Activated CD4-positive, alpha-beta memory T cell treated with anti-CD3 and anti-CD28 coated beads, Interleukin-2, amount 10 ng/mL, durations not matched to agents 7 days and 5 days (primary cell): ENCODE results near the gene C3orf18. TPM values are rescaled to one million over a fixed set of nuclear protein-coding genes. Genes with fewer than 3 reads are reported as not detected.

Experiments
- CTCF ChIA-PET: fragments of 350-600 bp; sonication (Branson Sonifier 250); formaldehyde crosslinking; loops from one replicate; lab custom pipeline; 2021; ENCODE audit warnings: antibody characterized with exemption, inconsistent platforms; lab: Charles Lee
- POLR2A ChIA-PET: fragments of 350-600 bp; sonication (Branson Sonifier 250); formaldehyde crosslinking; loops from one replicate; lab custom pipeline; 2021; ENCODE audit warnings: antibody characterized with exemption; lab: Charles Lee
- DNase-seq: peaks from one replicate; pipeline ENCODE4 v3.0.0-alpha.2; 2020
- H3K27ac Mint-ChIP-seq: one replicate; pipeline ENCODE4 v1.8.0; 2021; ENCODE audit warnings: mild to moderate bottlenecking, mixed read lengths
- H3K27me3 Mint-ChIP-seq: one replicate; pipeline ENCODE4 v1.8.0; 2021; ENCODE audit warnings: mixed read lengths
- H3K36me3 Mint-ChIP-seq: one replicate; pipeline ENCODE4 v1.8.0; 2021; ENCODE audit warnings: low read depth, mixed read lengths
- H3K4me1 Mint-ChIP-seq: one replicate; pipeline ENCODE4 v1.8.0; 2021; ENCODE audit warnings: mixed read lengths
- H3K4me3 Mint-ChIP-seq: one replicate; pipeline ENCODE4 v1.8.0; 2021; ENCODE audit warnings: mild to moderate bottlenecking, mixed read lengths
- H3K9me3 Mint-ChIP-seq: one replicate; pipeline ENCODE4 v1.8.0; 2021; ENCODE audit warnings: mixed read lengths
- total RNA-seq, 2 experiments: library from RNA; stranded (reverse); gene quantifications; one replicate each; pipeline ENCODE4 v1.2.3, GENCODE V29; 2021

The C3orf18 gene
- total RNA-seq, 2 experiments from 2014 or later = 14.6 to 17.5 TPM

- Mint-ChIP-seq H3K36me3 (peaks cover 3% of the 10 kb centered on the region), H3K4me3 (no peak overlapping the region), H3K4me1 (peaks cover 36% of the 10 kb centered on the region), H3K27ac (no peak overlapping the region), H3K9me3 (no peaks in the 10 kb centered on the region), H3K27me3 (no peaks in the 10 kb centered on the region)
- ChIA-PET POLR2A (interaction anchor here (1.5 to 37.3 kb wide), 2 partner anchors 15 to 49 kb away, joined by 4 to 4963 read pairs; partner anchors contain the start of genes CISH and MAPKAPK3), CTCF (no interaction called here)
- no peak for DNase-seq
Measured at GRCh38 chr3:50563867-50564266, 3.7 kb downstream of the C3orf18 start.

DNA sequence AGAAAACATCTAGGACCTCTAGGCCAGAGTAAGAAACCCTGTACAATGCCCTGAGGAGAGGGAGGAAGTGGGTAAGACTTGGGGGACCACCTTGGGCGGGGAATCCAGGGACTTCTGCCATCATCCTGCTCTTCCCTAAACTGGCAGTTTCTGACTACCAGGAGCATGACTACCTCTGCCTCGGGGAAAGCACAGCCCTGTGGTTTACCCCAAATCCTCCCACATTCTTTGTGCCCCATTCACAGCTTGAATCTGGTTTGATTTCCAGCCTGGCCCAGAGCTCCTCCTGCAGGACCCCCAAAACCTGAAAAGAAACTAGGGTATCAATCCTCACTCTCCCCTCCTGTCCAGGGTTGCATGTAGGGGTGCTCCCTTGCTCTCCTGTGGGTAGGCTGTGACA is 4.7 kb downstream of the C3orf18 start:
- Mint-ChIP-seq H3K27me3 (no peaks in the 10 kb centered on the region), H3K4me1 (peaks cover 29% of the 10 kb centered on the region), H3K4me3 (no peak overlapping the region), H3K27ac (no peak overlapping the region), H3K36me3 (peaks cover 3% of the 10 kb centered on the region), H3K9me3 (no peaks in the 10 kb centered on the region)
- CTCF ChIA-PET = no interaction called here
- no peak for DNase-seq
- POLR2A ChIA-PET = interaction anchor here (37.3 kb wide), 1 partner anchor 50 kb away, joined by 4963 read pairs; the partner anchor contains the start of genes CISH and MAPKAPK3

- no peak for DNase-seq
- Mint-ChIP-seq H3K4me1 (peaks cover 20% of the 10 kb centered on the region), H3K36me3 (peaks cover 3% of the 10 kb centered on the region), H3K27me3 (no peaks in the 10 kb centered on the region), H3K27ac (no peak overlapping the region), H3K9me3 (no peaks in the 10 kb centered on the region), H3K4me3 (no peak overlapping the region)
- ChIA-PET POLR2A (interaction anchor here (0.6 to 37.3 kb wide), 3 partner anchors 13 to 53 kb away, joined by 3 to 4963 read pairs (median 5); partner anchors contain the start of genes CISH and MAPKAPK3), CTCF (interaction anchor here (1.5 kb wide), 1 partner anchor 56 kb away, joined by 4 read pairs; no protein-coding TSS in a partner anchor)
Measured at GRCh38 chr3:50559702-50560101, 7.8 kb downstream of the C3orf18 start.

GRCh38 chr3:50557915-50558314 is 9.6 kb downstream of the C3orf18 start:
- POLR2A ChIA-PET = interaction anchor here (1.2 to 1.4 kb wide), 2 partner anchors 11 to 39 kb away, joined by 3 to 8 read pairs; partner anchors contain the start of gene HEMK1
- no peak overlapping the region for H3K27ac Mint-ChIP-seq

GRCh38 chr3:50557106-50557505 is 10.4 kb downstream of the C3orf18 start:
- no peak for DNase-seq
- ChIA-PET POLR2A (interaction anchor here (1.1 to 1.7 kb wide), 6 partner anchors 10 to 56 kb away, joined by 3 to 8 read pairs (median 5); partner anchors contain the start of genes C3orf18 and HEMK1), CTCF (interaction anchor here (2.0 kb wide), 1 partner anchor 15 kb away, joined by 7 read pairs; no protein-coding TSS in a partner anchor)
- Mint-ChIP-seq H3K4me3 (no peak overlapping the region), H3K27me3 (no peaks in the 10 kb centered on the region), H3K9me3 (no peaks in the 10 kb centered on the region), H3K36me3 (no peaks in the 10 kb centered on the region), H3K4me1 (peaks cover 10% of the 10 kb centered on the region), H3K27ac (no peak overlapping the region)

More at GRCh38 chr3:50557915-50558314, 9.6 kb downstream of the C3orf18 start:
- Mint-ChIP-seq H3K4me1 (peaks cover 12% of the 10 kb centered on the region), H3K27me3 (no peaks in the 10 kb centered on the region), H3K36me3 (no peaks in the 10 kb centered on the region), H3K4me3 (no peak overlapping the region), H3K9me3 (no peaks in the 10 kb centered on the region)
- no peak for DNase-seq
- CTCF ChIA-PET = interaction anchor here (2.0 kb wide), 1 partner anchor 16 kb away, joined by 7 read pairs; no protein-coding TSS in a partner anchor

- POLR2A ChIA-PET = interaction anchor here (0.8 to 3.9 kb wide), 4 partner anchors 13 to 59 kb away, joined by 4 to 27 read pairs (median 7); partner anchors contain the start of genes C3orf18 and HEMK1
- DNase-seq = peak; percentile 50
- CTCF ChIA-PET = interaction anchor here (1.0 to 1.4 kb wide), 2 partner anchors 12 to 13 kb away, joined by 3 to 5 read pairs; partner anchors contain the start of gene C3orf18
- Mint-ChIP-seq H3K4me1 (peaks cover 10% of the 10 kb centered on the region), H3K27ac (no peak overlapping the region), H3K9me3 (no peaks in the 10 kb centered on the region), H3K36me3 (no peaks in the 10 kb centered on the region), H3K27me3 (no peaks in the 10 kb centered on the region), H3K4me3 (no peak overlapping the region)
Measured at GRCh38 chr3:50554553-50554952, 13.0 kb downstream of the C3orf18 start.

- Mint-ChIP-seq H3K9me3 (no peaks in the 10 kb centered on the region), H3K4me3 (no peak overlapping the region), H3K27me3 (no peaks in the 10 kb centered on the region), H3K4me1 (peaks cover 10% of the 10 kb centered on the region), H3K27ac (no peak overlapping the region), H3K36me3 (no peaks in the 10 kb centered on the region)
- ChIA-PET CTCF (interaction anchor here (0.6 to 2.0 kb wide), 2 partner anchors 61 to 206 kb away, joined by 3 to 9 read pairs; no protein-coding TSS in a partner anchor), POLR2A (interaction anchor here (3.9 kb wide), 1 partner anchor 18 kb away, joined by 27 read pairs; the partner anchor contains the start of gene HEMK1)
- no peak for DNase-seq
Measured at GRCh38 chr3:50552598-50552997, 14.9 kb downstream of the C3orf18 start.

GRCh38 chr3:50551681-50552435 is 15.7 kb downstream of the C3orf18 start:
- DNase-seq = no peak
- POLR2A ChIA-PET = interaction anchor here (0.6 to 1.6 kb wide), 2 partner anchors 9 to 215 kb away, joined by 3 read pairs; no protein-coding TSS in a partner anchor
- Mint-ChIP-seq H3K27ac (no peak overlapping the region), H3K36me3 (no peaks in the 10 kb centered on the region), H3K27me3 (no peaks in the 10 kb centered on the region), H3K4me1 (peaks cover 10% of the 10 kb centered on the region), H3K9me3 (no peaks in the 10 kb centered on the region), H3K4me3 (no peak overlapping the region)
- CTCF ChIA-PET = interaction anchor here (0.6 to 2.0 kb wide), 6 partner anchors 9 to 205 kb away, joined by 3 to 9 read pairs (median 4); partner anchors contain the start of gene C3orf18

DNA sequence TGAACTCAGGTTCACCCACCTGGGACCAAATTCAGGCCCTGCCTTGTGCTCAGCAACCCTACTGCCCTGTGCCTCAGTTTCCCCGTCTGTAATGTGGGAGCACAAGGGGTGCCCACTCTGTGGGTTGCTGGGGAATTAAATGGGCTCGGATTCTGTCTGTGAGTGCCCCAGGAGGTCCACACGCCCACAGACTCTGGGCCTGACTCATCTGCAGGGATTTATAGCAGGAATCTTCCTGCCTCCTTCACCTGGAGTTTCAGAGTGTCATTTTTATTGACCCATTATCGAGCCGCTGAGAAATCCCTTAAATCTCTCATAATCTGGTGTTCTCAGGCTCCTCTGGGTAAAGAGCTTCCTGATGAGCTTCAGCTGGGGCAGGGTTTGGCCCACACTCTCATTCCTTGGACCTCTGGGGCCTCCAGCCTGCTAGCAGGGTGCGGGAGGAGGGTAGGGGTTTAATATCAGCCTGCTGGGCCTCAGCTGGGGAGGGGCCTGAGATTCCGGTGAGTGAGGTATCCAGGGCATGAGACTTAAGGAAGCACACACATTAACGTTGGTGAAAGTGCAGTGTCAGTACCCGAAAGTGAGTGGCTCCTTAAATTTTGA is 16.4 kb downstream of the C3orf18 start:
- CTCF ChIA-PET = interaction anchor here (0.7 to 2.0 kb wide), 10 partner anchors 9 to 201 kb away, joined by 3 to 9 read pairs (median 3); partner anchors contain the start of genes C3orf18, CISH, CYB561D2 and HEMK1

DNA sequence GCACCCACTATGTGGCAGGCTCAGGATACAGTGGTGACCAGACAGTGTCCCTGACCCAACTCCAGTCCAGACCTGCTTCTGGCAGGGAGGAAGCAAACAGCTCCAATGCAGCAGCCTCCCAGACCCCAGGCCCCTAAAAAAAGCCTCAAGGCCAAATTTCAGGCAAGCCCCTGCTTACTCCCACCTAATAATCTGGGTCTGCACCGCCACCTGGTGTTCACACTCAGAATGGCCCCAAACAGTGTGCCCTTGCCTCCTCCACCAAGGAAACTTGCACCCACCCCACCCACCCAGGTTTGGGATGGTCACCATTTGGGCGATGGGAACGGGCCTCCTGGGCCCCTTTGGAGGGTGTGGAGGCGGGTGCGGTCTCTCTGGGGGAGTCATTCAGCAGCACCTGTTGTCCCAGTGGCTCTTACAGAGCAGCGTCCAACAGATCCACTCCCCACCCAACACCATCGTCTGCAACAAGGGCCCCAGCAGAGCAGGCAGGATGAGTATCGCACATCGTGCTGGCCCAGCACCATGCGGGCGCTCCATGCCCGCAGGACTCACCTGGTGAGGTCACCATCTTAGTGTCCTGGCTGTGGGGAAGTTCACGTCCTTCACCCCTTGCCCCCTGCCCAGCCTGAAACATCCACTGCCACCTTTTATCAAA is 17.3 kb downstream of the C3orf18 start:
- Mint-ChIP-seq H3K36me3 (no peaks in the 10 kb centered on the region), H3K4me3 (no peak overlapping the region), H3K27me3 (no peaks in the 10 kb centered on the region), H3K27ac (no peak overlapping the region), H3K9me3 (no peaks in the 10 kb centered on the region), H3K4me1 (peaks cover 8% of the 10 kb centered on the region)
- ChIA-PET CTCF (interaction anchor here (0.8 to 1.9 kb wide), 11 partner anchors 16 to 200 kb away, joined by 3 to 10 read pairs (median 3); partner anchors contain the start of genes C3orf18, CYB561D2, HEMK1 and NPRL2), POLR2A (interaction anchor here (1.0 to 1.6 kb wide), 4 partner anchors 20 to 213 kb away, joined by 3 read pairs; no protein-coding TSS in a partner anchor)
- DNase-seq = peak; percentile 73

More for the DNA sequence above, 16.4 kb downstream of the C3orf18 start:
- Mint-ChIP-seq H3K27ac (no peak overlapping the region), H3K27me3 (no peaks in the 10 kb centered on the region), H3K36me3 (no peaks in the 10 kb centered on the region), H3K4me1 (peaks cover 10% of the 10 kb centered on the region), H3K9me3 (no peaks in the 10 kb centered on the region), H3K4me3 (no peak overlapping the region)
- no peak for DNase-seq
- POLR2A ChIA-PET = interaction anchor here (0.6 to 1.6 kb wide), 4 partner anchors 9 to 214 kb away, joined by 3 read pairs; no protein-coding TSS in a partner anchor

GRCh38 chr3:50549226-50549625 is 18.3 kb downstream of the C3orf18 start:
- Mint-ChIP-seq H3K27ac (no peak overlapping the region), H3K27me3 (peaks cover 3% of the 10 kb centered on the region), H3K9me3 (no peaks in the 10 kb centered on the region), H3K4me1 (peaks cover under 1% of the 10 kb centered on the region), H3K4me3 (no peak overlapping the region), H3K36me3 (no peaks in the 10 kb centered on the region)
- CTCF ChIA-PET = interaction anchor here (0.7 to 1.9 kb wide), 7 partner anchors 17 to 202 kb away, joined by 3 to 10 read pairs (median 4); partner anchors contain the start of gene C3orf18
- DNase-seq = no peak
- POLR2A ChIA-PET = interaction anchor here (0.6 to 1.9 kb wide), 4 partner anchors 10 to 971 kb away, joined by 3 to 5 read pairs (median 4); no protein-coding TSS in a partner anchor
